LNCaP clone FGC (cell line): ENCODE measurements around the gene TP73.

Source experiments
- DNase-seq: peaks from one replicate; pipeline ENCODE4 v3.0.0-alpha.2; 2011; ENCODE audit warnings: low read depth
- H3K4me3 ChIP-seq: 2 replicates; pipeline ENCODE4 v1.5.1; 2011; ENCODE audit warnings: mild to moderate bottlenecking, low read depth, low read length, control low read depth
- TF ChIP-seq, protein P1 (sequence below): IDR thresholded peaks from 2 replicates; pipeline ENCODE4 v1.5.1; 2012; ENCODE audit warnings: mild to moderate bottlenecking; ENCODE audit not compliant: control insufficient read depth, insufficient read depth; ENCODE audit errors: extremely low read depth

TP73 gene

DNA sequence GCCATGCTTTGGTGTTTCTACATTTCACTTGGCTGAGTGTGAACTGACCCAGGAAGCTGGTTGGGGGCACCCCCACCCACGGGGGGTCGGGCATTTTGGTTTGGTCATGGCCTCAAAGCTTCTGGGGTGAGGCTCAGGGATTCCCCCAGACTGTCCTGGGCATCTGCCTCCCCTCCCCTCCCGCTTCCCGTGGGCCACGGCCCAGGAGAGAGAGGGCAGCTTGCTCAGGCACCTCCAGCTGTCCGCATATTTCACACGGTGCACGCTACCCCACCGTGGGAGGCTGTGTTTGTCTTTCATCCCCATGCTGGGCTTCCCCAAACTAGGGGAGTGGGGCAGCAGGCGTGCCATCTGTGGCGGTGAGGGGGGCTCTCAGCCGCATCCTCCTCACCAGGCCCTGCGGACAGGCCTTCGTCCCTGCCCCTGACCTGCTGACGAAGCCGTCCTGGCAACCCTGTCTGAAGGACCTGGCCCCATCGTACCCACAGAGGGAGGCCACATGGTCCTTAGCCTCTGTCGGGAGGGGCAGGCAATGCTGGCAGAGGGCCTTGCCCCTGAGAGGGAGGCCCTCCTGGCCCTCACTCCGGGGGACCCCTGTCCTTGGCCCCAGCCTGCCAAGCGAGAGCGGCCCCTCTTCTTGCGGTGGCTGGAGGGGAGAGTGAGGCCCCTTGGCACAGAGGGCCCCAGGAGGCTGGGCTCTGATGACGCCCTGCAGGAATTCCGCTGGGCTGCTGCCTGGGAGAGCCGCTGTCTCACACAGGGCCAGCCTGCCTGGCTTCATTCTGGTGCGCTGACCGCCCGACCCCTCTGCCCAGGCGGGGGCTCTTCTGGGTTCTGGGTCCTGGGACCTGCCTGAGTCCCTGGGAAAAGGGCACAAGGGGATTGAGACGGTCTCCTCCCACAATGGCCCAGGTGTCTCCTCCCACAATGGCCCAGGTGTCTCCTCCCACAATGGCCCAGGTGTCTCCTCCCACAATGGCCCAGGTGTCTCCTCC lies 22.1 kb downstream of the TP73 start:
- TF ChIP-seq, protein P1, sequence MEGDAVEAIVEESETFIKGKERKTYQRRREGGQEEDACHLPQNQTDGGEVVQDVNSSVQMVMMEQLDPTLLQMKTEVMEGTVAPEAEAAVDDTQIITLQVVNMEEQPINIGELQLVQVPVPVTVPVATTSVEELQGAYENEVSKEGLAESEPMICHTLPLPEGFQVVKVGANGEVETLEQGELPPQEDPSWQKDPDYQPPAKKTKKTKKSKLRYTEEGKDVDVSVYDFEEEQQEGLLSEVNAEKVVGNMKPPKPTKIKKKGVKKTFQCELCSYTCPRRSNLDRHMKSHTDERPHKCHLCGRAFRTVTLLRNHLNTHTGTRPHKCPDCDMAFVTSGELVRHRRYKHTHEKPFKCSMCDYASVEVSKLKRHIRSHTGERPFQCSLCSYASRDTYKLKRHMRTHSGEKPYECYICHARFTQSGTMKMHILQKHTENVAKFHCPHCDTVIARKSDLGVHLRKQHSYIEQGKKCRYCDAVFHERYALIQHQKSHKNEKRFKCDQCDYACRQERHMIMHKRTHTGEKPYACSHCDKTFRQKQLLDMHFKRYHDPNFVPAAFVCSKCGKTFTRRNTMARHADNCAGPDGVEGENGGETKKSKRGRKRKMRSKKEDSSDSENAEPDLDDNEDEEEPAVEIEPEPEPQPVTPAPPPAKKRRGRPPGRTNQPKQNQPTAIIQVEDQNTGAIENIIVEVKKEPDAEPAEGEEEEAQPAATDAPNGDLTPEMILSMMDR: no peak
- no peak for DNase-seq
- H3K4me3 ChIP-seq: peak overlapping the region; percentile 34

DNA sequence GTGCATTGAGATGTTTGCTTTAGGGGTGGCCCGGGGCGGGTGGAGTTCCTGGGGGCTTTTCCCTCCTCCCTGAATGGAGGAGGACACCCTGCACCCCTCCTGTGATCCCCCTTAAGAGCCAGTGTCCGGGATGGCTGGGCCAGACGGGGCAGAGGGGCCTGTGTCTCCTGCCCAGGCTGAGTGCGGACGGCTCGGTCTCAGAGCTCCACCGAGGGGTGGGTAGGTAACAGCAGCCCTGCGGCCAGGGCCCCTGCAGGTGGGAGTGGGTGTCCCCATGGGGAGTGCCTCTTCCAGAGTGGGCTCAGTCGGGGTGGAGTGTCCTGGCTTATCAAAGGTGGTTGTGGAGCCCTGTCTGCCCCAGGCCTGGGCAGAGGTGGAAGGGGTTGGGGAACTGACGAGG lies 23.1 kb downstream of the TP73 start:
- peak overlapping the region; percentile 63 for H3K4me3 ChIP-seq
- TF ChIP-seq, protein P1: no peak
- DNase-seq: no peak

DNA sequence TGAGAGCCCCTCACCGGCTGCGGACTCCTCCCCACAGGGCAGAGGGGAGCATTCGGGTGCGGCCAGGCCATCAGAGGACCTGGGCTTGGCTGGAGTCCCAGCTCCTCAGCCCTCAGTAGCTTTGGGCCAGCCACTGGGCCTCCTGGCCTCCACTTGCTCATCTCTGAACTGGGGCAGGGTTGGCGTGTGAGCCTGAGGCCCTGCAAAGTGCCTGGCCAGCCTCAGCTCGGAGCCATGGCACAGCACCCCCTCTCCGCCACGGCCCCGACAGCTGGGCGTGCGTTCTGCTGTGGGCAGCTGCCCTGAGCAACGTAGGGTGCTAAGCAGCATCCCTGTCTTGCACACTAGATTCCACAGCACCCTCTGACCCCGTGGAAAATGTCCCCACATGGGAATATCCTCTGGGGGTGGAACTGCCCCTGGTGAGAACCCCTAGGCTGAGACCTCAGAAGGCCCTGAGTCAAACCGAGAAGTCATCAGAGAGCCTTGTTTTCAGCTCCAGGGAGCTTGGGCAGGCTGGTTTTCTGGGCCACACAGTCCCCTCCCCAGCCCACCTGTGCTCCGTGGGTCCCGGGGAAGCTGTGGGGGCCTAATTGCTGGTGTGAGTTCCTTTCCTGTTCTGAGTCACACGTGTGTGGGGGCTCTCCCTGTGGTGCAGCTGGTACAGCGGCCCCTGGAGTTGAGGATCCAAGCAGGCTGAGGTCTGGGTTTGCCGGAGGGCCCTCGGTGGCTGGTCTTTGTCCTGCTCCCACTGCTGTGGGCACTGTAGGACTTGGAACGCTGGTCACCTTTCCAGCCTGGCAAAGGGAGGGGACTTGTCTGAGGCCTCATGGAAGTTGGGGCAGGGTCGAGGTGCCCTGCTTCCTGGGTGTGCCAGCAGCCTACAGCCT lies 24.5 kb downstream of the TP73 start:
- DNase-seq: no peak
- no peak overlapping the region for H3K4me3 ChIP-seq
- TF ChIP-seq, protein P1: no peak

DNA sequence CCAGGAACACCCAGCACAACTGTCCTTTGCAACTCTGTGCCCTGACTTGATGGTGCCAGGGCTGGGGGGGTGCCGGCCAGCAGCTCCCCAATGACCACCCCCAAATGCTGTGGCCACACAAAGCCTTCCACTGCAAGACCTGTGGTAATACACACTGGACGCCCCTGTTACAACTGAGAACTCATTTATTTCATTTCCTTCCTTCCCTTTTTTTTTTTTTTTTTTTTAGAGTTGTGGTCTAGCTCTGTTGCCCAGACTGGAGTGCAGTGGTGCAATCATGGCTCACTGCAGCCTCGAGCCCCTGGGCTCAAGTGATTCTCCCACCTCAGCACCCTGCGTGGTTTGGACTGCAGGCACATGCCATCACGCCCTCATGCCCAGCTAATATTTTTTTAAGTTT lies 25.2 kb downstream of the TP73 start:
- TF ChIP-seq, protein P1: no peak
- H3K4me3 ChIP-seq: no peak overlapping the region
- DNase-seq: no peak

DNA sequence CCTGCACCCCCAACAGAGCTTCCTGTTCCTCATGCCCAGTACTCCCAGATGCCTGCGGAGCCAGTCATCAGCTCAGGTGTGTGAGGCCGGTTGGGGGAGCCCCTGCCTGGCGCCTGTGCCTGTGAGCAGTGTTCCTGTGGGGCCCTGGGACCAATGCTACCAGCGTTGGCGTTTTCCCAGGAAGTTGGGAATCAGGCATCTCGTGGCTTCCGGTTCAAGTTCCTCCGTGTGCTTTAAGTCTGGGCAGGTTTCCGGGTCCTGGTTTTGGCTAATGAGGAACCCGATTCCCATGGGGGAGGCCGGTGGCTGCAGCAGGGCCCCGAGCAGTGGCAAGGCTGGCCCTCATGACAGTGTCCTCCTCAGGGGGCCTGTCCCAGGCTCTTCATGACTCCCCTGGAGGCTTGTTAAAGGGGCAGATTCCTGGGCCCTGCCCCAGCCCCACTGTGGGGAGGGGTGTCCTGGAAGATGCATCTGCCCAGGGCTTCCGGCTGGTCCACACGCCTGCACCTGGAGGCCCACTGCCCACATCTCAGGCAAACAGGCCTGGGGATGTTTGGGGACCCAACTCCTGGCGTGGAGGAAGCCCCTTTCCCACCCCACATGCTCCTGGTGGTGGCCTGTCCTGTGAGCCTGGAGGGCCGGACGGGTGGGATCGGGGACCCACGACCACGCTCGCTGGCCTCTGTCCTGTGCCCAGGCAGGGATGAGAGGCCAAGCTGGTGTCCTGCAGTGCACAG lies 26.2 kb downstream of the TP73 start:
- no peak overlapping the region for H3K4me3 ChIP-seq
- TF ChIP-seq, protein P1: no peak
- no peak for DNase-seq

DNA sequence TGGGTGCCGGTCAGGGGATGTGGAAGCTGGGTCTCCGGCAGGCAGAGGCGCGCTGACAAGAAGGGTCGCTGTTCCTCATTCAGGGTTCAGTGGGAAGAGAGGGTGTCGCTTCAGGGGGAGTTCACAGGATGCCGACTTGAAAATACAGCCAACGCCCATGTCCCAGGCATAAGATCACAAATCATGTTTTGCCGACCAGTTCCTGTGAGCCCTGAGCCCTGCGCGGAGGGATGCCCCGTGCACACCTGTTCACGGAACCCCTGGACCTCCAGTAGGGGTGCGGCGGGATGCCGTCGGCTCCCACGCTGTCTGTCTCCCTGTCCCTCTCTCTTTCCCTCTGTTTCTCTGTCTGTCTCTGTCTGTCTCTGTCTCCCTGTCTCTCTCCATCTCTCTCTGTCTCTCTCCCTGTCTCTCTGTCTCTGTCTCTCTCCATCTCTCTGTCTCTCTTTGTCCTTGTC lies 26.8 kb downstream of the TP73 start:
- no peak overlapping the region for H3K4me3 ChIP-seq
- DNase-seq: no peak
- TF ChIP-seq, protein P1: no peak
